Measurements from ENCODE around the gene AFAP1. TPM values are rescaled to one million over a fixed set of nuclear protein-coding genes. Genes with fewer than 3 reads are reported as not detected.
A peak's percentile ranks its signal among the peaks of the same experiment; 100 is the strongest.

The AFAP1 gene
- total RNA-seq, 1 experiment from 2014 or later, result 23.6 TPM

GRCh38 chr4:7902826-7903225 lies 36.8 kb downstream of the AFAP1 start:
- Mint-ChIP-seq H3K27ac (peak overlapping the region; percentile 12; the same call in 1 of the 2 replicates), H3K36me3 (no peaks in the 10 kb centered on the region), H3K4me3 (no peak overlapping the region), H3K27me3 (ENCODE audit: low read depth) (no peaks in the 10 kb centered on the region; the same call in 1 of the 2 replicates), H3K4me1 (peaks cover 85% of the 10 kb centered on the region), H3K9me3 (no peaks in the 10 kb centered on the region)
- DNase-seq (ENCODE audit: low spot score), result no peak
- ATAC-seq, result no peak
- ChIA-PET POLR2A (no interaction called here), CTCF (no interaction called here)
- TF ChIP-seq FOXP1 (CRISPR knock-in tag; IDR thresholded peaks at IDR 0.05; ENCODE audit: borderline replicate concordance) (no peak), IRF2 (CRISPR knock-in tag; IDR thresholded peaks at IDR 0.05; ENCODE audit: borderline replicate concordance, low read depth) (no peak), E2F1 (CRISPR knock-in tag; IDR thresholded peaks at IDR 0.05) (no peak), ZNF425 (CRISPR knock-in tag; conservative IDR thresholded peaks at IDR 0.05) (no peak), OVOL2 (CRISPR knock-in tag; IDR thresholded peaks at IDR 0.05; ENCODE audit: borderline replicate concordance) (no peak), GABPB1 (CRISPR knock-in tag; IDR thresholded peaks at IDR 0.05) (no peak), CDX4 (CRISPR knock-in tag; IDR thresholded peaks at IDR 0.05; ENCODE audit: borderline replicate concordance) (no peak), CBFB (CRISPR knock-in tag; IDR thresholded peaks at IDR 0.05; ENCODE audit: low read depth) (no peak), ZNF396 (CRISPR knock-in tag; IDR thresholded peaks at IDR 0.05; ENCODE audit: borderline replicate concordance) (no peak), MYBL2 (CRISPR knock-in tag; IDR thresholded peaks at IDR 0.05) (no peak), TP53 (CRISPR knock-in tag; IDR thresholded peaks at IDR 0.05) (no peak), ZBTB21 (CRISPR knock-in tag; IDR thresholded peaks at IDR 0.05; ENCODE audit: borderline replicate concordance) (no peak), NFYB (CRISPR knock-in tag; conservative IDR thresholded peaks at IDR 0.05; ENCODE audit: low read depth) (no peak), E2F4 (CRISPR knock-in tag; IDR thresholded peaks at IDR 0.05; ENCODE audit: borderline replicate concordance, low read depth) (no peak), ATF6 (CRISPR knock-in tag; IDR thresholded peaks at IDR 0.05) (no peak), ZMAT4 (CRISPR knock-in tag; IDR thresholded peaks at IDR 0.05) (no peak), ZNF423 (CRISPR knock-in tag; IDR thresholded peaks at IDR 0.05) (no peak), ZNF232 (CRISPR knock-in tag; IDR thresholded peaks at IDR 0.05) (no peak)

GRCh38 chr4:7902101-7902553 lies 37.5 kb downstream of the AFAP1 start:
- H3K36me3 Mint-ChIP-seq, result no peaks in the 10 kb centered on the region
- H3K9me3 Mint-ChIP-seq, result no peaks in the 10 kb centered on the region
- peaks cover 85% of the 10 kb centered on the region for H3K4me1 Mint-ChIP-seq
- peak overlapping the region; percentile 36; the same call in 1 of the 2 replicates for H3K27ac Mint-ChIP-seq
- no peak overlapping the region for H3K4me3 Mint-ChIP-seq
- no peak for DNase-seq (ENCODE audit: low spot score)
- no peaks in the 10 kb centered on the region; the same call in 1 of the 2 replicates for H3K27me3 Mint-ChIP-seq (ENCODE audit: low read depth)
- POLR2A ChIA-PET, result no interaction called here
- no peak for ATAC-seq
- CTCF ChIA-PET, result interaction anchor here (0.9 to 1.0 kb wide), 2 partner anchors 9 to 58 kb away, joined by 3 to 4 read pairs; no protein-coding TSS in a partner anchor
- no peak for TF ChIP-seq USF1 (CRISPR knock-in tag; IDR thresholded peaks at IDR 0.05)
- TF ChIP-seq SMAD4 (CRISPR knock-in tag; IDR thresholded peaks at IDR 0.05), result no peak
- no peak for TF ChIP-seq ARID4B (CRISPR knock-in tag; IDR thresholded peaks at IDR 0.05; ENCODE audit: borderline replicate concordance)
- TF ChIP-seq ATF3 (CRISPR knock-in tag; conservative IDR thresholded peaks at IDR 0.05), result no peak
